ENCODE results near the gene AHI1. TPM values are rescaled to one million over a fixed set of nuclear protein-coding genes. Genes with fewer than 3 reads are reported as not detected.

Gene AHI1
- total and polyA plus RNA-seq, 11 donors, result 5.7 to 17.1 (median 10.3) TPM

DNA sequence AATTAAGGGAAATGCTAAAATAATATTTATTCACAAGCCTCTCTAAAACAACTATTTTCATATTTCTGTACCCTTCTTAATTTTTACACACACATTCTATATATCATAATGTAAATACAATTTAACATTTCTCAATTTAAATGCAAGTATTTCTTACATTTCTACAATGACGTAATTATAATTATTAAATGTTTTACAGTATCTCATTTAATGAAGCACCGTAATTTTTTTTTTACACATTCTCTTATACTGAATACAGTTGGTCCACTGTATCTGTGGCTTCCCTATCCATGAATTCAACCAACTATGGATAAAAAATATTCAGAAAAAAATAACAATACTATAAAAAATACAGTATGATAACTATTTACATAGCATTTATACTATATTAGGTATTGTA lies 85.7 kb downstream of the AHI1 start:
- H3K9me3 ChIP-seq, result no peaks in the 10 kb centered on the region
- intact Hi-C loops (cut with DNase I), result no loop called here
- WGBS, 4 donors, result 94 to 98% (median 96%) methylated on average over 2 of the region's 2 CpGs
- ATAC-seq, result no peak
- no peaks in the 10 kb centered on the region for H3K4me1 ChIP-seq
- DNase-seq, result no peak
- H3K36me3 ChIP-seq, result peaks cover 0 to 51% (median 18%) of the 10 kb centered on the region in 9 donors
- H3K4me3 ChIP-seq, result no peak overlapping the region
- no peaks in the 10 kb centered on the region for H3K27me3 ChIP-seq
- TF ChIP-seq CTCF (IDR thresholded peaks at IDR 0.05) (no peak), POLR2A (IDR thresholded peaks at IDR 0.05) (no peak)
- no peak overlapping the region for H3K27ac ChIP-seq

DNA sequence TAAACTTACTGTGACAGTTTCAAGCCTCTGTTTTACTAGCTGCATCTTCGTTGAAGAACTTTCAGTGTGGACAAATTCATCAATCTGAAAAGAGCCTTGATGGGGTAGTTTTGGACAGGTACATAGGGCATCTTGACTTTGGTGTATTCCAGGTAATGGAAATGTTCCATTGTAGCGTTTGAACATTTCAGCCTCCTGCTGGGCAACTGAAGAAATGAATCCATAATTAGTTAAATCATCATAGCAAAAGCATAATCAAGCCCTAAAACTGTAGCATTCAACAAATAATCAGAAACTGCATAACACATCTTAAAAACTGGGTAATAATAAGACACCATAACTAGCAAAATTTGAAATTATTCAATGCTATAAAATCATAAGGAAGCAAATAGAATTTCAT lies 86.2 kb downstream of the AHI1 start:
- no peak overlapping the region for H3K27ac ChIP-seq
- 82 to 85% (median 84%) methylated on average over 2 of the region's 2 CpGs for WGBS, 4 donors
- no peak for TF ChIP-seq CTCF (IDR thresholded peaks at IDR 0.05)
- TF ChIP-seq POLR2A (IDR thresholded peaks at IDR 0.05), result no peak
- ATAC-seq, result no peak
- intact Hi-C loops (cut with DNase I), result no loop called here
- H3K4me1 ChIP-seq, result no peaks in the 10 kb centered on the region
- H3K4me3 ChIP-seq, result no peak overlapping the region
- no peaks in the 10 kb centered on the region for H3K27me3 ChIP-seq
- no peaks in the 10 kb centered on the region for H3K9me3 ChIP-seq
- DNase-seq, result no peak
- H3K36me3 ChIP-seq, result peaks cover 0 to 56% (median 23%) of the 10 kb centered on the region in 9 donors

DNA sequence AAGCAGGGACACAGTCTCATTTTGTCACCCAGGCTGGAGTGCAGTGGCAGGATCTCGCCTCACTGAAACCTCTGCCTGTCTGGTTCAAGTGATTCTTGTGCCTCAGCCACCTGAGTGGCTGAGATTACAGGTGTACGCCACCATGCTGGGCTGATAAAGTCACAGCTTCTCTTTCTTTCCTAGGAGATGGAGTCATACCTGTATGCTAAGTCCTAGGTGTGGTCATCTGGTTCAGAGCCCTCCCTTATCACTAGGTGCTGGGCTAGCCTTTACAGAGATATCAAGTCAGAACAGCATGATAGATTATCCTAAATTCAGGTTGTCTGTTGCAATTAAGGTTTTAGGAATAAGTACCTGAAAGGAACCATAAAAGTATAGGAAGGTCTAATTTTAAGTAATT lies 86.7 kb downstream of the AHI1 start:
- WGBS, 4 donors, result 95 to 98% (median 96%) methylated on average over 2 of the region's 2 CpGs
- no peaks in the 10 kb centered on the region for H3K4me1 ChIP-seq
- peaks cover 0 to 58% (median 28%) of the 10 kb centered on the region in 9 donors for H3K36me3 ChIP-seq
- H3K27ac ChIP-seq, result no peak overlapping the region
- no peaks in the 10 kb centered on the region for H3K9me3 ChIP-seq
- TF ChIP-seq CTCF (IDR thresholded peaks at IDR 0.05), result no peak
- TF ChIP-seq POLR2A (IDR thresholded peaks at IDR 0.05), result no peak
- H3K4me3 ChIP-seq, result no peak overlapping the region
- ATAC-seq (no peak), DNase-seq (no peak)
- intact Hi-C loops (cut with DNase I), result no loop called here
- no peaks in the 10 kb centered on the region for H3K27me3 ChIP-seq

- Histone ChIP-seq H3K27me3 (no peaks in the 10 kb centered on the region), H3K4me1 (no peaks in the 10 kb centered on the region), H3K4me3 (no peak overlapping the region), H3K27ac (no peak overlapping the region), H3K9me3 (no peaks in the 10 kb centered on the region), H3K36me3 (peaks cover 0 to 68% (median 14%) of the 10 kb centered on the region in 9 donors)
- whole genome bisulfite sequencing, 4 donors, result 58 to 60% (median 59%) methylated on average over 3 of the region's 3 CpGs
- intact Hi-C loops (cut with DNase I), result no loop called here
- ATAC-seq, result no peak
- no peak for DNase-seq
- TF ChIP-seq POLR2A (IDR thresholded peaks at IDR 0.05), result no peak
- no peak for TF ChIP-seq CTCF (IDR thresholded peaks at IDR 0.05)
These were observed 94.0 kb downstream of the AHI1 start for GRCh38 chr6:135403584-135403983.

All from heart left ventricle (tissue), 16 donors.